ENCODE results near the gene CDCA5. TPM values are rescaled to one million over a fixed set of nuclear protein-coding genes. Genes with fewer than 3 reads are reported as not detected.
A peak's percentile ranks its signal among the peaks of the same experiment; 100 is the strongest.

CDCA5 gene
- total RNA-seq, 1 donor from 2014 or later: 39.3 TPM

DNA sequence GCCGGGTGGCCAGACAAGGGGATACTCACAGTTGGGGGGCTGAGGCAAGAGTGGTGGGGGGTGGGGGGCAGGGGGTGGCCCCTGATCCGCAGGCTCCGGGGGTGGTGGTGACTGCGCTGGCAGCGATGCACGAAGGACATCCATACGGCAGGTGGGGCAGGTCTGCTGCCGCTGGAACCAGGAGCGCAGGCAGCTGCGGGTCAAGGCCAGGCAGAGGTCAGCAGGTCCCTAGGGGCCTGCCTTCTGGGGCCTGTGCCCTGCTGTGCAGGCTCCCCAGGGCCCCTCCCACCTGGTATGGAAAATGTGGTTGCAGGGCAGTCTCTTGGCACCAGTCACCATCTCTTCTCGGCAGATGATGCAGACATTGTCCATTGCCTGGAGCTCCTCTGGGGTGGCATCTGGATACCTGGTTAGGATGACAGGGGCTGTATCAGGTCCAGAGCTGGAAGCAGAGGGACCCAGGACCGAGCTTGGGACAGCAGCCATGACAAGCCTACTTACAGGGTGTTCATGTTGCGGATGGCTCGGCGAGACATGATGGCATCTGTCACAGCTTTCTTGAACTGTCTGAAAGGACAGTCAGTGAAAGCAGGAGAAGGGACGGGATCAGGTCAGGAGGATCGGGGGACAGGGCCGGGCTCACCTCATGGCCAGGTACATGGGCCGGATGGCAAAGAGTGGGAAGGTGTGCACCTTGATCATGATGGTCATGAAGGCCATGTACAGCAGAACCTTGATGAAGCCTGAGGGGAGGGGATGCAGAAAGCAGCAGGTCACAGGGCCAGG lies 47.0 kb upstream of the CDCA5 start:
- no peak for DNase-seq (ENCODE audit: extremely low spot score, unreplicated experiment)

DNA sequence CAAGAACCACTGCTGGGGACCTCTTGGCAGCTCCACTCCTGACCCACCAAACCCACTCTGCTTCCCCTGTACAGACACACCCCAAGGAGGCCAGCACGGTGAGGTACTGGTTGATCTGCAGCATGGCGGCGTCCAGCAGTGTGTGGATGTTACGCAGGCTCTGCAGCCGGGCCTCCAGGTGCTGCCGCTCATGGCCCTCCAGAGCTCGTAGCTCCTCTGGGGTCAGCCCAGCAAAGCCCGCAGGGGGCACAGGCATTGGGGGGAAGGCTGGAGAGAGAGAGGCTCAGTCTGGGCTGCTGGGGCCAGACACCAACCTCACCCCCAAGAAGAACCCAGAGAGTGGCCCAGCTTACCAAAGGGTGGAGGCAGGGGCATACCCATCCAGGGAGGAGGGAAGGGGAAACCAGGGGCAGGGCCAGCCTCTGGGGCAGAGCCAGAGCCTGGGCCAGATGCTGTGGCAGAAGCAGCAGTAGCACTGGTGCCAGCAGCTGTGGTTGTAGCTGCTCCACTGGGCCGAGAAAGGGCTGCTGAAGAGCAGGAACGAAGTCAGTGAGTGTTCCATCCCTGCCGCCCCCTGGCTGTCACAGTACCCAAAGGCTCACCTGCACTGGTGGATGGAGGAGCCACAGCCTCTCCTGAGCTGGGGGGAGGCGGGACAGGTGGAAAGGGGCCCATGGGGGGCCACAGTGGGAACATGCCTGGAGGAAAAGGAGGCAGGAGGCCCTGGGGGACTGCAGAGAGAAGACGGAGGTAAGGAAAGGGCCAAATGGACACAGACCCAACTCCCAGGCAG lies 46.0 kb upstream of the CDCA5 start:
- TF ChIP-seq, protein P1, sequence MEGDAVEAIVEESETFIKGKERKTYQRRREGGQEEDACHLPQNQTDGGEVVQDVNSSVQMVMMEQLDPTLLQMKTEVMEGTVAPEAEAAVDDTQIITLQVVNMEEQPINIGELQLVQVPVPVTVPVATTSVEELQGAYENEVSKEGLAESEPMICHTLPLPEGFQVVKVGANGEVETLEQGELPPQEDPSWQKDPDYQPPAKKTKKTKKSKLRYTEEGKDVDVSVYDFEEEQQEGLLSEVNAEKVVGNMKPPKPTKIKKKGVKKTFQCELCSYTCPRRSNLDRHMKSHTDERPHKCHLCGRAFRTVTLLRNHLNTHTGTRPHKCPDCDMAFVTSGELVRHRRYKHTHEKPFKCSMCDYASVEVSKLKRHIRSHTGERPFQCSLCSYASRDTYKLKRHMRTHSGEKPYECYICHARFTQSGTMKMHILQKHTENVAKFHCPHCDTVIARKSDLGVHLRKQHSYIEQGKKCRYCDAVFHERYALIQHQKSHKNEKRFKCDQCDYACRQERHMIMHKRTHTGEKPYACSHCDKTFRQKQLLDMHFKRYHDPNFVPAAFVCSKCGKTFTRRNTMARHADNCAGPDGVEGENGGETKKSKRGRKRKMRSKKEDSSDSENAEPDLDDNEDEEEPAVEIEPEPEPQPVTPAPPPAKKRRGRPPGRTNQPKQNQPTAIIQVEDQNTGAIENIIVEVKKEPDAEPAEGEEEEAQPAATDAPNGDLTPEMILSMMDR (conservative IDR thresholded peaks at IDR 0.05): no peak
- Mint-ChIP-seq H3K27ac (no peak overlapping the region), H3K27me3 (no peaks in the 10 kb centered on the region), H3K9me3 (no peaks in the 10 kb centered on the region), H3K4me3 (no peak overlapping the region), H3K36me3 (no peaks in the 10 kb centered on the region), H3K4me1 (ENCODE audit: unreplicated experiment) (peaks cover 8% of the 10 kb centered on the region)
- no peak for DNase-seq (ENCODE audit: extremely low spot score, unreplicated experiment)

More for the DNA sequence above, 47.0 kb upstream of the CDCA5 start:
- H3K9me3 Mint-ChIP-seq: no peaks in the 10 kb centered on the region
- peak overlapping the region; percentile 85 for H3K27ac Mint-ChIP-seq
- H3K4me3 Mint-ChIP-seq: peak overlapping the region; percentile 64
- peaks cover 16% of the 10 kb centered on the region for H3K4me1 Mint-ChIP-seq (ENCODE audit: unreplicated experiment)
- TF ChIP-seq, protein P1 (conservative IDR thresholded peaks at IDR 0.05): no peak
- no peaks in the 10 kb centered on the region for H3K36me3 Mint-ChIP-seq
- no peaks in the 10 kb centered on the region for H3K27me3 Mint-ChIP-seq

DNA sequence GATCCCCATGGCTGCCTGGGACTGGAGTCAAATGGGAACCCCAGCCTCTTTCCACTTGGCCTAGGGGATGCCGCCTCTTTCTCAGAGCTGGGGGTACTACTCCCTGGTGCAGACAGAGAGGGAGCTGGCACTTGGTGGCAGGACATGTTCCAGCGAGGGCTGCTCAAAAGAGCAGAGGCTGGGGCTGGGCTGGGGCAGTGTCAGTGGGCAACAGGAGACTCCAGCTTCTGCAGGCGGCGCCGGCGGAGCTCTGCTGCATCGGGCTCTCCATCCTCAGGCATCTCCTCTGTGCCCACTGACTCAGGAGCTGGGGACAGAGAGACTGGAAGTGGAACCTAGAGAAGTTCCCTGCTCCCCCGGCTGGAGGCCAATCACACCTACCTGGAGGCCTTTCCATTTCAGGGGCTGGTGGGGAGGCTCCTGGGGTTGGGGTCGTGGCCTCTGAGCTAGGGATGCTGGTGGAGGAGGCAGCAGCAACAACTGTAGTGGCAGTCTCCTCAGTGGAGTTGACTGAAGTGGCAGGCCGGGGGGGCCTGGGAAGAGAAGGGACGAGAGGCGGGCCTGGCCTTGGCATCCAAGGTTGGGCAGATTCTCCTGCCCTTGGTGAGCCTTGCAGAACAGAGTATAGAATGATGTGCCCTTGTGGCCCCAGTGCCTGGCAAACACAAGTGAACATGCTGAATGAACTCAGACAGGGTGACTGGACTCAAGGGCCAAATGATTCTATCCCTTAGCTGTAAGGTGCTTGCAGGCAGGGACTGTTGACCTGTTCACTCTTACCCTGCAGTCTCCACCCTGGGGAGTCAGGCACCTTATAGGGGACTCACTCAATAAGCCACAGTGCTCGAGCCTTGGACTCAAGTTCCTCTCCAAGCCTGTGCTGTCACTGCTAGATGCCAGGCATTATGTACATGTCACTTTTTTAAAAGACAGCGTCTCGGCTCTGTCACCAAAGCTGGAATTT lies 44.6 kb upstream of the CDCA5 start:
- Mint-ChIP-seq H3K9me3 (no peaks in the 10 kb centered on the region), H3K27ac (no peak overlapping the region), H3K27me3 (no peaks in the 10 kb centered on the region), H3K36me3 (no peaks in the 10 kb centered on the region), H3K4me1 (ENCODE audit: unreplicated experiment) (peaks cover 13% of the 10 kb centered on the region), H3K4me3 (no peak overlapping the region)
- TF ChIP-seq, protein P1 (conservative IDR thresholded peaks at IDR 0.05): no peak
- DNase-seq (ENCODE audit: extremely low spot score, unreplicated experiment): no peak

GRCh38 chr11:65127473-65128181 lies 43.8 kb upstream of the CDCA5 start:
- Mint-ChIP-seq H3K27ac (peak overlapping the region; percentile 21), H3K4me3 (no peak overlapping the region), H3K9me3 (no peaks in the 10 kb centered on the region), H3K4me1 (ENCODE audit: unreplicated experiment) (peaks cover 5% of the 10 kb centered on the region), H3K27me3 (no peaks in the 10 kb centered on the region), H3K36me3 (no peaks in the 10 kb centered on the region)
- DNase-seq (ENCODE audit: extremely low spot score, unreplicated experiment): no peak
- TF ChIP-seq, protein P1 (conservative IDR thresholded peaks at IDR 0.05): no peak

Measured in type B pancreatic cell (in vitro differentiated cells).